Measurements from ENCODE around the gene DHH. TPM values are rescaled to one million over a fixed set of nuclear protein-coding genes. Genes with fewer than 3 reads are reported as not detected.
"Not testable (repeated sequence)": the region's sequence is repeated elsewhere in the genome, so short reads cannot be mapped to it uniquely, and the experiment has no call there.

The DHH gene
- total RNA-seq, result 0.52 TPM
- long read RNA-seq, result 0 reads

DNA sequence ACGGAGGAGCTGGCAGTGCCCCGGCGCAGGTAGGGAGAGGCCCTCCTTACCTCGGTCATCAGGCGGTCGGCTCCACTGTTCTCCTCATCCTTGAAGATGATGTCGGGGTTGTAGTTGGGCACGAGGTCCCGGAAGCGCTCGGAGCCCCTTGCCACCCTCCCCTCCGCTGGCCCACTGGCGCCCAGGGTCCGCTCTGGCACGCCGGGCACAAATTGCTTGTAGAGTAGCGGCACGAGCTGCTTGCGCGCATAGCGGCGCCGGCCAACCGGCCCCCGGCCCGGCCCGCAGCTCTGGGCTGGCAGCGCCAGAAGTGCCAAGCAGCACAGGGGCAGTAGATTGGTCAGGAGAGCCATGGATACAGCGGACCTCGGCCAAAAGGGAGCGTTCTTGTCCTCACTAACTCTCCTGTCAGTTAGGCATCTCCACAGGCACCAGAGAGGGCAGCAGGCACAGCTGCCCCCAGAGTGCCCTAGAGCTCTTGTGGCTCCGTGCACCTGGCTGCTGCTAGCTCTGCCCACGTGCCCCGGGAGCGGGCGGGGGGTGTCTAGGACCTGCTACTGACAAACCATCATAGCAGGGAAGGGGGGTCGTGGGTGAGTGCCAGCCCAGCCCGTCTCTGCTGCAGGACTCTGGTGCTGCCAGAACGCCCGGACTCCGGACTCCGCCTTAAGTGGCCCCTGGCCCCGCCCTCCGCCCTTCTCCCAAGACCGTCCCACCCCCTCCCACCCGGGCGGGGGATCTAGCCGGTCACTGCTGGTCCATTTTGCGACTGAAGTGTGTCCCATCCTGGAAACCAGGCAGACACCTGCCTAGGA, at the start of gene DHH:
Gene DHH, minus strand, starts transcription at position 642 of the 815 bp plus-strand sequence. Its CDS starts 289 bp downstream, at position 353.
- peak; percentile 42 for ATAC-seq
- intact Hi-C loops (cut with micrococcal nuclease), result no loop called here

DNA sequence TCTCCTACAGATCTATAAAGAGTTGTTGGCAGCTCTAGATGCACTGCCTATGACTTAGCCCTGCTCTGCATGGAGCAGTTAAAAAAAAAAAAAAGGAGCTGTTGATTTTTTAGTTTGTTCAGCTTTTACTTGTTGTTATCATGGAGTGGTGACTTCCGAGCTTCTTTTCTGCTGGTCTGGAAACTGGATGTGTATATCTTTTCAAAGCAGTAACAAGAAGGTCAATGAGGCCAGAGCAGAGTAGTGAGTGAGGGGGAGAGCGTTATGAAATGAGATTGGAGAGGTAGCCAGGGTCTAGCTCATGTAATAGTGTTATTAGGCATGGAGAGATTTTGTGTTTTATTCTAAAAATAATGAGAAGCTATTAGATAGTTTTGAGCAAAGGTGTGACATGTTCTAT, 49.8 kb upstream of the DHH start:
- DNase-seq (no peak), ATAC-seq (no peak)
- intact Hi-C loops (cut with micrococcal nuclease), result no loop called here

More for the DNA sequence above, at the start of gene DHH:
- peak; percentile 62 for DNase-seq

DNA sequence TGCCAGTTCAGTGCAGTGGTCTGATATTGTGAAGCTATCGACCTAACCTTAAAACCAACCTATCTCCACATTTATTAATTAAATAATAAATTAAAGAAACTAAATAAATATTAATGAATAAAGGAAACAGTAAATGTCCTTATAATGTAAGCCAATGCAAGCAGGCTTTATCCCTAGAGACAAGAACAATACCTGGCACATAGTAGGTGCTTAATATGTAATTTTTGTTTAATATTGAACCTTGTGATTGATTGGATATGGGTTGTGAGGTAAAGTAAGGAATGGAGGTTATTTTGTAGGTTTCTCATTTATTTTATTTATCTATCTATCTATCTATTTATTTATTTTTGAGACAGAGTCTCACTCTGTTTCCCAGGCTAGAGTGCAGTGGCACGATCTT, 44.4 kb upstream of the DHH start:
- no peak for ATAC-seq
- intact Hi-C loops (cut with micrococcal nuclease), result loop anchor here (10.0 kb wide), 1 partner anchor 96 kb away; no protein-coding TSS in a partner anchor
- DNase-seq, result no peak

DNA sequence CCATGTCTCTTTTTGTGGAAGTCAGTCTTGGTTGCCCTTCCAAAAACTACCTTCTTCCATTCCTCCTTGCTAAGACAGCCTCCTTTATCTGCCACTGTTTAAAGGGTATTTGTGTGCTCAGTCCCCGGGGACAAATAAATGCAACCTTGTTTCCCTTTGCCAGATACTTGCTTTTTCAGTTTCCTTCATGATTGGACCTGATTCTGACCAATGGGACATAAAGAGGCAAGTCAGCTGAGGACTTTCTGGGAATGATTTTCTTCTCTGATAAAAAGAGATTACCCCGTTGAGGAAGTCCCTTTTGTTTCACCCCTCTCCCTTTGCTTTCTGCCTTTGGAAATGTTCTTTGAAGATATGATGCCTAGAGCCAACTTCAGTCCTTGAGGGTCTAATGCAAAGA, 44.0 kb upstream of the DHH start:
- intact Hi-C loops (cut with micrococcal nuclease), result loop anchor here (10.0 kb wide), 1 partner anchor 96 kb away; no protein-coding TSS in a partner anchor
- ATAC-seq (no peak), DNase-seq (no peak)

DNA sequence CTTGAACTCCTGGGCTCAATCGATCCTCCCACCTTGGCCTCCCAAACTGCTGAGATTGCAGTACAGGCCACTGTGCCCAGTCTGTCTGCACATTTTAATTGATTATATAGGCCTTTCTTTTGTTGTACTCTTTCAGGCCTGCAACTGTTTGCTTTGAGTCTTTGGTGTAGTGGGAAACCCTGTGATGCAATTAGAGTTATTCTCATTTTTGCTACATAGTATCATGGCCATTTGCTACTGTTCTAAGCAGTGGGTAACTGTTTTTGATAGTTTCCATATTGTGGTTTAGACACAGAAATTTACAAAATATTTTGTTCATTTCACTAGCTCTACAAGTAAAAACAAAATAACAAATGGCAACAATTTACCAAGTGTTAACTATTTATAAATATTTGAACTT, 42.9 kb upstream of the DHH start:
- ATAC-seq (no peak), DNase-seq (no peak)
- intact Hi-C loops (cut with micrococcal nuclease), result loop anchor here (10.0 kb wide), 1 partner anchor 97 kb away; no protein-coding TSS in a partner anchor

DNA sequence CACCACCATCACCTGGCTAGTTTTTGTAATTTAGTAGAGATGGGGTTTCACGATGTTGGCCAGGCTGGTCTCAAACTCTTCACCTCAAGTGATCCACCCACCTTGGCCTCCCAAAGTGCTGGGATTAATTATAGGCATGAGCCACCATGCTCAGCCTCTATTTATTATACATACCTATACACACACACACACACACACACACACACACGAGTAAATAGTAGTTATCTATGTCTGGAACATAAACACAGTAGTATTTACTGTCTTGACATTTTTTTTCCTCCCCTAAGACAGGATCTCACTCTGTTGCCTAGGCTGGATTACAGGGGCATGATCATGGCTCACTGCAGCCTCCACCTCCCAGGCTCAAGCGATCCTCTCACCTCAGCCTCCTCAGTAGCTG, 42.4 kb upstream of the DHH start:
- not testable (repeated sequence) for ATAC-seq
- intact Hi-C loops (cut with micrococcal nuclease), result loop anchor here (10.0 kb wide), 1 partner anchor 98 kb away; no protein-coding TSS in a partner anchor

DNA sequence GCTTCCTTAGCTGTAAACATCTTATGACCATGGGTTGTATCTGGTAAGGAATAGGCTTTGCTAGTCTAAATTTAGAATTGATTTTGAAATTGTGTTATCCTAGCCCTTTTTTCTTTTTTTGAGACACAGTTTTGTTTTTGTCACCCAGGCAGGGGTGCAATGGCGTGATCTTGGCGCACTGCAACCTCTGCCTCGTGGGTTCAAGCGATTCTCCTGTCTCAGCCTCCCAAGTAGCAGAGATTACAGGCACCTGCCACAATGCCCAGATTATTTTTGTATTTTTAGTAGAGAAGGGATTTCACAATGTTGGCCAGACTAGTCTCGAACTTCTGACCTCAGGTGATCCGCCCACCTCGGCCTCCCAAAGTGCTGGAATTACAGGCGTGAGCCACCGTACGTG, 39.0 kb upstream of the DHH start:
- ATAC-seq (no peak), DNase-seq (no peak)
- intact Hi-C loops (cut with micrococcal nuclease), result loop anchor here (10.0 kb wide), 1 partner anchor 101 kb away; no protein-coding TSS in a partner anchor

More for the DNA sequence above, 42.4 kb upstream of the DHH start:
- DNase-seq, result not testable (repeated sequence)

DNA sequence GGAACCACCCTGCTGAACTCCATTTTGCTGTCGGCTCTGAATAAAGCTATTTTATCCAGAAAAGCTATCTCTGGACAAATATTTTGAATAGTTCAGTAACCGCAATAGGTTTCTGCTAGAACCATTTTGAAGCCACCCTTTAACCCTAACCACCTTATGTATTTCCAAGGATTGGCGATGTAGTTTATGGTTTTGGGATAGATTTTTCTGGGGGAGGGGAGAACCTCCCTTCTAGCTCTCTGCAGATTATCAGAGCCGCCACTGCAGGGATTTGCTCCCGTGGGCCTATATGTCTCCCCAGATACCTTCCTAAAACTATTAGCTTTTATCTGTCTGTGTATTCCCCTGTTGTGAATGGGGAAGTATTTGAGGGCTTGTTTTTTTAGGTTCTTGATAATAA, 38.4 kb upstream of the DHH start:
- DNase-seq, result no peak
- intact Hi-C loops (cut with micrococcal nuclease), result loop anchor here (10.0 kb wide), 1 partner anchor 102 kb away; no protein-coding TSS in a partner anchor

DNA sequence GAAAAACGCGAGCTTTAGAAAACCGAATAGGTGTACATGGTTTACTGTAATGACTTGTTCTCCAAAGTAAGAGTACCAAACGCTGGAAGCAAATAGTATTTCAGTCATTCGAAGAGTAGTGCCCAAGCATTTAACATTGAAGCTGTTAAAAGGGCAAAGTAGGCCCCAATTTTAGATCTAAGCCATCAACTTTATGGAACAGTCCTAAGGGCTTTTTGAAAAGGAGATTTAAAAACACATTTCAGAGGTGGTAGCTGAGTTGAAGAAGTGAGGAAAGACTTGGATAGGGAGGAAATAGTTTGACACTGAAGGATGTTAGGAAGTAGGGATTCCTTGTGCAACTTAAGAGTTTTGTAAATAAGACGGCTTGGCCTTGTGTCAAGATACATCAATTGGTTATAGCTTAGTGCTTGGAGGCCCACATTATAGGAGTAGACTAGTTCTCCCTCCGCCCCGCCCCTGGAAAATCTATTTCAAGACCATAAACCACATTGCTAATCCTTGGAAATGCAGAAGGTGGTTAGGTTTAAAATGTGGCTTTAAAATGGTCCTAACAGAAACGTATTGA, 37.4 kb upstream of the DHH start:
- no peak for DNase-seq
- intact Hi-C loops (cut with micrococcal nuclease), result loop anchor here (10.0 kb wide), 1 partner anchor 103 kb away; no protein-coding TSS in a partner anchor
- ATAC-seq, result no peak

More for the DNA sequence above, 38.4 kb upstream of the DHH start:
- no peak for ATAC-seq

DNA sequence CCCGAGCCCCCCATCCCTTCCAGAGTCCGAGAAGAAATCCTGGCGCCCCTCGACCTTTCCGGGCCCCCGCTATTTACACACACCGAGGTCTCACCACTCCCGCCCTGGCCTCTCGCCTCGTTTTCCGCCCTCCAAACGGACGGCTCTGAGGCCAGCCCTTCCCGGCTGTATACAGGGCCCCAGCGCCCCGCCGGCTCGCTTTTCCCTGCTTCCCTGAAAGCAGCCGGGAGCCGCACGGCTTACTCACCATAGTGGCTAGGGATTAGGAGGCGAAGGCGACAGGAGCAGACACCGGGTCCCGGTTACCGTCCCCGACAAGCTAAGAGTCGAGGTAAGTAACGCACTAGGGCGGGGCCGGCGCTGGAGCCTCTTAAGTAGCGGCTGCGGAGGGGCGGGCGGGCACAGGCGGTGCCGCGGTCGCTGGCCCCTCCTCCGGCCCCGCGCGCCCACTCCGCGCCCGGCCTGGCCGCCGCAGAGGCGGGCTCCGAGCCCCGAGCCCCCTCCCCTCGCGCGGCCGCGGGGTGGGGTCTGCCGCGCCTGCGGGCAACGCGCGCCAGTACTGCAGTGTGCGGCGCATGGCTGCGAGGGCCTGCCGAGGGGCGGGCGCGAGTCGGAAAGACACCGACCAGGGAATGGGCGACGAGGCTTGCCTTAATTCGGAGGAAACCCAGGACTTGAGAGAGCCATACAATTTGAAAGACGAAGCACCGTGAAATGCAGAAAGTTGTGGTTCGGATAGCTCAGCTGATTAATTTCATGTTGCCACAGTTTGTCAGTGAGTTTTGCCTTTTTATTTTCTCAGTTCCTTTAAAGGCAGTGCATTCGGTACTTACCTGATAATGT, 36.7 kb upstream of the DHH start, which contains the start of gene TUBA1B:
Gene TUBA1B, minus strand, starts transcription at position 345 of the 843 bp plus-strand sequence. Its CDS starts 95 bp downstream, at position 250.
- intact Hi-C loops (cut with micrococcal nuclease), result loop anchor here (10.0 kb wide), 1 partner anchor 104 kb away; no protein-coding TSS in a partner anchor
- DNase-seq (peak; percentile 96), ATAC-seq (peak; percentile 94)

DNA sequence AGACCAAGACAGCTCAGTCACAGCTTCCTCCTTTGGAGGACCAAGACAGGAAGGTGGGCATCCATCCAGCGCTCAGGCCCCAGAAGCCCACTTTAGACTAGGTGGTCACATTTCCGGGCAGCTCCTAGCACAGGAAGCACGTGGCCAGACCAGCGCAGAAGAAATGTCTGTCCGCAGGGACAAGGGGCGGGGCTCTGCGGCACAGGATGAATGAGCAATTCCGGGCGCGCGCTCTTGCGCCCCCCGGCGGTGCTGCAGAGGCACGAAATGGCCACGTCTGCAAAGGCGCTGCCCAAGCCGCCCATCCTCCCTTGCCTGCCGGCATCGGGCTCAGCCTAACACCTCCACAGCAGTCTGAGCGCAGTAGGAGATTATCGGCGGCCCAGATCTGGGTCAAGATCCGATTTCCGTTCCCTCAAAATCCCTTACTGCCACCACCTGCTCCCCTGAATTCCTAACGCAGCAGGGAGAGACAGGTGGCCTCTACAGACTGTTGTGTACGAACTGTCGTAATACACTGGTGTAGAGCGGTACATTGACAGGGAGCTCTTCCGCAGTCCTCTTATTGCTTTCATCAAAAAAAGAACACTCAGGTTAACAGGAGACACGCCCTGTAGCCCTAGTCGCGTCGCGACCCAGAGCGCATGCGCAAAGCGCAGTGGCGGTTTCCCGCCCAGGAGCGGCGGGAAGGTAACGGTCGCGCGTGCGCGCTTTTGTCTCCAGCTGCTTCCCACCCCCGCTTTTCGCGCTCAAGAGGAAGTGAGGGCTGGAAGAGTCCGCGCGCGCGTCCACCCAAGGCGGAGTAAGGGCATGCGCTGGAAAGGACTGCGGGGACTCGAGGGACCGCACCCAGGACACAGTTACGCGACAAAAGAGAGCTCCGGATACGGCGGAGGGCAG, 35.8 kb upstream of the DHH start:
- DNase-seq, result peak; percentile 97
- peak; percentile 86 for ATAC-seq
- intact Hi-C loops (cut with micrococcal nuclease), result loop anchor here (10.0 kb wide), 1 partner anchor 104 kb away; no protein-coding TSS in a partner anchor

DNA sequence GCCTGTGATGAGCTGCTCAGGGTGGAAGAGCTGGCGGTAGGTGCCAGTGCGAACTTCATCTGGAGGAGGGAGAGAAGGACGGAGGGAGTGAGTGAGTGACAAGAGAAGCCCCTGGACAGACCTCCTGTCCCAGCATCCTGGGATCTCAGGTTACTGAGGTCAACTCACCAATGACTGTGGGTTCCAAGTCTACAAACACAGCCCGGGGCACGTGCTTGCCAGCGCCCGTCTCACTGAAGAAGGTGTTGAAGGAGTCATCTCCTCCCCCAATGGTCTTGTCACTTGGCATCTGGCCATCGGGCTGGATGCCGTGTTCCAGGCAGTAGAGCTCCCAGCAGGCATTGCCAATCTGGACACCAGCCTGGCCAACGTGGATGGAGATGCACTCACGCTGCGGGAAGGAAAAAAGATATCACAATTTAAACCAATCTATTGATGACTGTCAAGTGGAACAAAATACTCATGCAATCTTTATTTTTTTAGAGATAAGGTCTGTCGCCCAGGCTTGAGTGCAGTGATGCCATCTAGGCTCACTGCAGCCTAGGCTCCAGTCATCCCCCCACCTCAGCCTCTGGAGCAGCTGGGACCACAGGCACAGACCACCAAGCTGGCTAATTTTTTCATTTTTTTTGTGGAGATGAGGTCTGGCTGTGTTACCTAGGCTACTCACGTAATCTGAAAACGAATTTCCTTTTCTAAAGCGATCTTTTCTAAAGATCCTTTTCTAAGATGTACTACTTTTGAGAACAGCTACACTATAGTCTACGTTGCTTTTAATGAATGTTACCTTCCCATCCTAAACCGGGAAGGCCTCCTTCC, 34.9 kb upstream of the DHH start:
- DNase-seq (peak; percentile 65), ATAC-seq (no peak)
- intact Hi-C loops (cut with micrococcal nuclease), result loop anchor here (10.0 kb wide), 1 partner anchor 105 kb away; no protein-coding TSS in a partner anchor

DNA sequence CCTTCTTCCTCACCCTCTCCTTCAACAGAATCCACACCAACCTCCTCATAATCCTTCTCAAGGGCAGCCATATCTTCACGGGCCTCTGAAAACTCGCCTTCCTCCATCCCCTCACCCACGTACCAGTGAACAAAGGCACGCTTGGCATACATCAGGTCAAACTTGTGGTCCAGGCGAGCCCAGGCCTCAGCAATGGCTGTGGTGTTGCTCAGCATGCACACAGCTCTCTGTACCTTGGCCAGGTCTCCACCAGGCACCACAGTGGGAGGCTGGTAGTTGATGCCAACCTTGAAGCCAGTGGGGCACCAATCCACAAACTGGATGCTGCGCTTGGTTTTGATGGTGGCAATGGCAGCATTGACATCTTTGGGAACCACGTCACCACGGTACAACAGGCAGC, 33.4 kb upstream of the DHH start:
- DNase-seq; ATAC-seq; intact Hi-C loops (cut with micrococcal nuclease): not testable (repeated sequence)

DNA sequence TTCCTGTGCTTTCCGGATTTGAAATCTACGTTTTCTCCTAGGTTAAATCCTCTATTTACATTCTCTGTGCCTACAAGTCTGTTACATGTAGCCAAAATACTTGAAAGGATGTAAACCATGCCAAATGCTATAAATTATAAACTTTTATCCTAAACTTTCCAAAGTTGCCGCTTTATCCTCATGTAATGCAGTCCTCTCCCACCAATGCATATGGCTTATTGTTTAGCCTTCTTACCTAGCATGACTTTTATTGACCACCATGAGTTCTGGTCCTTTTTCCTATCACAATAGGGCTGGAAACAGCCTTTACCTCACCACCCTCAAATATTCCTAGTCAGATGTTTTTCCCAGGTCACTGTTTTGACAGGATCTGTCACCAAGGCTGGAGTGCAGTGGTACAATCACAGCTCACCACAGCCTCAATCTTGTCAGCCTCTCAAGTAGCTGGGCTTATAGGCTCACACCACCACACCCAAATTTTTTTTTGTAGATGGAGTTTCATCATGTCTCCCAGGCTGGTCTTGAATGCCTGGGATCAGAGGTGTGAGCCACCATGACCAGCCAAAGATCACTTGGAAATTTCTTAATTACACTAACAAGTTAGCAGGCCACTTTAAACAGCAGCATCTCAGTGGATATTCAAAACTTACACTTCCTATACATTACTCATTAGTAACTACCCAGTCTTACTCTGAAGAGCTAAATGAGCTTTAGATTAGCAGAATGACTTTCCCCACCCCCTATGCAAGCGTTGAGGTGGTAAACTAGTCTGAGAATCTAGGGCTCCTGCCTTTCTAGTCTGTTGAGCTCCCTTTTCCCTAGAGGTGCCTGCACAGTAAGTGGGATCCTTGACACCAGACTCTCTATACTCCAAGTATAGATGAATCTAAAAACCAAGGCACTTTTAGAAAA, 32.5 kb upstream of the DHH start:
- no peak for DNase-seq
- ATAC-seq, result no peak
- intact Hi-C loops (cut with micrococcal nuclease), result no loop called here

DNA sequence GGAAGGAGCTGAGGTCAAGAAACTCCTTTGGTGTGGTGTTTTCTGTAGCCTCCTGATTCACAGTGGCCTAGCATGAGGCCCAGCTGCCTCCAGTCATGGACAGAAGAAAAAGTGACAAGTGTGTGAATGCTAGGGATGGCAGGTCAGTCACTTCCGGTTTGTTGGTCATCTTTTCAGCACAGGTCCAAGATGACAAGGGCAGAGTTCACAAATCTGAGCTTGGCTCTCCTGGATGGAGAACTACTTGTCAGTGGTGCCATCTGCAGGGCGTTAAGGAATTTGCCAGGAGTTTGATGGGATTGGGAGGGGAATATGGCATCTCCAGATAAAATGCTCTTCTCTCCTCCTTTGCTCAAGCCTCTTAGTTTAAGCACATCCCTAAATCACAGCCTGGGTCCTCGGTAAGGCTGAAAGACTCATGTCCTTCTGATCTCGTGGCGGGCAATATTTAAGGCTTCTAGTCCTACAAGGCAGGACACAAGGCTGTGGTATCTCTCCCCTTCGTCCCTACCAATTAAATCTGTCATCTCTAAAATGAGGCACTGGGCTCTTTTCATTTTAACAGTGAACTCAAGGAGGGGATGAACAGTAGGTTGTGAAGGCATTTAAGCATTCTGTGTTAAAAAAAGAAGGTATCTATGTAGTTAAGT, 26.6 kb upstream of the DHH start:
- ATAC-seq (peak; percentile 78), DNase-seq (no peak)
- intact Hi-C loops (cut with micrococcal nuclease), result no loop called here

DNA sequence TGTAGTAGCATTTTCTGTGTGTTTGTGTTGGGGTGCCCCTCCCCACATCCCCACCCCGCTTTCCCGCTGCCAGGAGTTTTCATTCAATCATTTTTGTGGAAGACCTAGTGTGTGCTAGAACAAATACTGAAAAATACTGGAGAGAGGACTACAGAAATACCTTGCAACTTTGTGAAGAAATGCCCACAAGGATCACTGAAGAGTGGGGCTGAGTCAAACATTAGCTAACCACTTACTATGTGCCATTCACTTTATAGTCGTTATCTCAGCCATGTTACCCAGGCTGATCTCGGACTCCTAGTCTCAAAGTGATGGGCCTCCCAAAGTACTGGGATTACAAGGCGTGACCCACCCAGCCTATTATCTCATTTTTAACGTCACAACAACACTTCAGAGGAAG, 16.6 kb upstream of the DHH start:
- no peak for ATAC-seq
- DNase-seq, result no peak
- intact Hi-C loops (cut with micrococcal nuclease), result no loop called here

Data from left ventricle myocardium superior (tissue), 1 donor.